OCI-LY1 (cell line): ENCODE measurements around the gene IST1.

Source experiments
- H2AFZ ChIP-seq: fragments of 200-600 bp; sonication (generic), shearing (Covaris generic); 2 replicates; pipeline ENCODE4 v1.6.0; 2014; ENCODE audit warnings: antibody characterized with exemption, mild to moderate bottlenecking, low read length
- H3F3A ChIP-seq: fragments of 200-600 bp; sonication (generic), shearing (Covaris generic); 2 replicates; pipeline ENCODE4 v1.6.0; 2014; ENCODE audit warnings: mild to moderate bottlenecking, antibody characterized with exemption, low read length, moderate library complexity; ENCODE audit not compliant: insufficient read depth
- H3K27ac ChIP-seq: fragments of 200-600 bp; sonication (generic); 2 replicates; pipeline ENCODE4 v1.5.1; 2014; ENCODE audit warnings: low read length, mixed run types, mild to moderate bottlenecking, low read depth; ENCODE audit not compliant: poor library complexity, severe bottlenecking
- H3K27me3 ChIP-seq: fragments of 200-600 bp; sonication (generic); 2 replicates; pipeline ENCODE4 v1.6.0; 2014; ENCODE audit warnings: antibody characterized with exemption, mild to moderate bottlenecking, low read length, moderate library complexity; ENCODE audit not compliant: insufficient read depth
- H3K36me3 ChIP-seq: fragments of 200-600 bp; sonication (generic); 2 replicates; pipeline ENCODE4 v1.6.1; 2014; ENCODE audit warnings: mild to moderate bottlenecking, antibody characterized with exemption, low read length, moderate library complexity, mixed read lengths; ENCODE audit not compliant: insufficient read depth
- H3K4me1 ChIP-seq: fragments of 200-600 bp; sonication (generic); 2 replicates; pipeline ENCODE4 v1.5.1; 2014; ENCODE audit warnings: mild to moderate bottlenecking, low read length, moderate library complexity; ENCODE audit not compliant: insufficient read depth, severe bottlenecking
- H3K4me2 ChIP-seq: fragments of 200-600 bp; sonication (generic), shearing (Covaris generic); 2 replicates; pipeline ENCODE4 v1.6.1; 2014; ENCODE audit warnings: low read length
- H3K4me3 ChIP-seq: fragments of 200-600 bp; sonication (generic); 2 replicates; pipeline ENCODE4 v1.5.1; 2014; ENCODE audit warnings: low read length, low read depth, mild to moderate bottlenecking, mixed read lengths; ENCODE audit not compliant: poor library complexity, severe bottlenecking
- H3K79me2 ChIP-seq: fragments of 200-600 bp; shearing (Covaris generic); 2 replicates; pipeline ENCODE4 v1.6.1; 2016; ENCODE audit warnings: mixed run types, low read length, mixed read lengths; ENCODE audit not compliant: insufficient read depth
- H3K9ac ChIP-seq: fragments of 200-600 bp; sonication (generic), shearing (Covaris generic); 2 replicates; pipeline ENCODE4 v1.6.1; 2014; ENCODE audit warnings: mild to moderate bottlenecking, low read length, mixed read lengths
- H3K9me2 ChIP-seq: fragments of 200-600 bp; sonication (generic), shearing (Covaris generic); 2 replicates; pipeline ENCODE4 v1.6.1; 2014; ENCODE audit warnings: low read depth, mild to moderate bottlenecking, low read length, mixed read lengths
- H3K9me3 ChIP-seq: fragments of 200-600 bp; shearing (Covaris generic); 2 replicates; pipeline ENCODE4 v1.6.1; 2014; ENCODE audit warnings: low read length, mixed read lengths
- H4K20me1 ChIP-seq: fragments of 200-600 bp; sonication (generic), shearing (Covaris generic); 2 replicates; pipeline ENCODE4 v1.6.0; 2016; ENCODE audit warnings: mild to moderate bottlenecking, low read length; ENCODE audit not compliant: insufficient read depth
- EZH2 ChIP-seq: fragments of 200-600 bp; sonication (generic), shearing (Covaris generic); IDR thresholded peaks from 2 replicates; pipeline ENCODE4 v1.8.0; 2017; ENCODE audit warnings: borderline replicate concordance, mixed run types, mild to moderate bottlenecking, antibody characterized with exemption, low read length, moderate library complexity, mixed read lengths
- TF ChIP-seq, protein P1 (sequence below): fragments of 200-600 bp; sonication (generic), shearing (Covaris generic); IDR thresholded peaks from 2 replicates; pipeline ENCODE4 v1.5.1; 2017; ENCODE audit warnings: mild to moderate bottlenecking, antibody characterized with exemption, low read length, moderate library complexity, mixed read lengths

IST1 gene

GRCh38 chr16:71919035-71919434 lies 23.7 kb downstream of the IST1 start:
- TF ChIP-seq, protein P1, sequence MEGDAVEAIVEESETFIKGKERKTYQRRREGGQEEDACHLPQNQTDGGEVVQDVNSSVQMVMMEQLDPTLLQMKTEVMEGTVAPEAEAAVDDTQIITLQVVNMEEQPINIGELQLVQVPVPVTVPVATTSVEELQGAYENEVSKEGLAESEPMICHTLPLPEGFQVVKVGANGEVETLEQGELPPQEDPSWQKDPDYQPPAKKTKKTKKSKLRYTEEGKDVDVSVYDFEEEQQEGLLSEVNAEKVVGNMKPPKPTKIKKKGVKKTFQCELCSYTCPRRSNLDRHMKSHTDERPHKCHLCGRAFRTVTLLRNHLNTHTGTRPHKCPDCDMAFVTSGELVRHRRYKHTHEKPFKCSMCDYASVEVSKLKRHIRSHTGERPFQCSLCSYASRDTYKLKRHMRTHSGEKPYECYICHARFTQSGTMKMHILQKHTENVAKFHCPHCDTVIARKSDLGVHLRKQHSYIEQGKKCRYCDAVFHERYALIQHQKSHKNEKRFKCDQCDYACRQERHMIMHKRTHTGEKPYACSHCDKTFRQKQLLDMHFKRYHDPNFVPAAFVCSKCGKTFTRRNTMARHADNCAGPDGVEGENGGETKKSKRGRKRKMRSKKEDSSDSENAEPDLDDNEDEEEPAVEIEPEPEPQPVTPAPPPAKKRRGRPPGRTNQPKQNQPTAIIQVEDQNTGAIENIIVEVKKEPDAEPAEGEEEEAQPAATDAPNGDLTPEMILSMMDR, result no peak
- TF ChIP-seq EZH2, result no peak
- H3K4me2 ChIP-seq, result no peak overlapping the region
- H3K4me3 ChIP-seq, result no peak overlapping the region

DNA sequence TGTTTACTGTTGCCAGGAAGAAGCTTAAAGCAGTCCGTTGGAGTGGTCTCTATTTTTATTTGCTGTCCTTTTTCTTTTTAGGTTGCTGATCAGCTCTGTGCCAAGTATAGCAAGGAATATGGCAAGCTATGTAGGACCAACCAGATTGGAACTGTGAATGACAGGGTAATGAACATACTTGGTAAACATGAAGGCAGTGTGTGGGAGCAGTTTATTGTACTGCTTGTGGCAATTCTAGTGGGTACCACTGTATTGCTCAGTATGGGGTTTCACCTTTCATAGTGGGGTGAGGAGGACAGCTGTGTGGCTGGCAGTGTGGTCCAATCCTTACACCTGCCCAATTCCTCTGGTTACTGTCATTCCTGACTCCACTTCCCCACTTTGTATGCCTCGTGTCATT lies 25.3 kb downstream of the IST1 start:
- H3K9me2 ChIP-seq, result no peaks in the 10 kb centered on the region
- no peaks in the 10 kb centered on the region for H3K27me3 ChIP-seq
- no peak overlapping the region for H3K4me3 ChIP-seq
- no peaks in the 10 kb centered on the region for H3F3A ChIP-seq
- H3K27ac ChIP-seq, result no peak overlapping the region
- H3K79me2 ChIP-seq, result peaks cover 17% of the 10 kb centered on the region
- no peak overlapping the region for H3K9ac ChIP-seq
- H3K36me3 ChIP-seq, result peaks cover 99% of the 10 kb centered on the region
- H3K9me3 ChIP-seq, result peaks cover 5% of the 10 kb centered on the region; the same call in 1 of the 2 replicates
- TF ChIP-seq, protein P1, result no peak
- no peak for TF ChIP-seq EZH2
- no peaks in the 10 kb centered on the region for H3K4me1 ChIP-seq
- H2AFZ ChIP-seq, result no peak overlapping the region
- no peak overlapping the region for H3K4me2 ChIP-seq
- H4K20me1 ChIP-seq, result no peaks in the 10 kb centered on the region

More at GRCh38 chr16:71919035-71919434, 23.7 kb downstream of the IST1 start:
- peaks cover 5% of the 10 kb centered on the region; the same call in 1 of the 2 replicates for H3K9me3 ChIP-seq
- H3K9me2 ChIP-seq, result no peaks in the 10 kb centered on the region
- H3K79me2 ChIP-seq, result peaks cover 33% of the 10 kb centered on the region
- H3K4me1 ChIP-seq, result no peaks in the 10 kb centered on the region
- no peaks in the 10 kb centered on the region for H4K20me1 ChIP-seq
- no peak overlapping the region for H3K9ac ChIP-seq
- no peaks in the 10 kb centered on the region for H3K27me3 ChIP-seq
- no peak overlapping the region for H2AFZ ChIP-seq
- no peaks in the 10 kb centered on the region for H3F3A ChIP-seq
- no peak overlapping the region for H3K27ac ChIP-seq
- peaks cover 99% of the 10 kb centered on the region for H3K36me3 ChIP-seq

DNA sequence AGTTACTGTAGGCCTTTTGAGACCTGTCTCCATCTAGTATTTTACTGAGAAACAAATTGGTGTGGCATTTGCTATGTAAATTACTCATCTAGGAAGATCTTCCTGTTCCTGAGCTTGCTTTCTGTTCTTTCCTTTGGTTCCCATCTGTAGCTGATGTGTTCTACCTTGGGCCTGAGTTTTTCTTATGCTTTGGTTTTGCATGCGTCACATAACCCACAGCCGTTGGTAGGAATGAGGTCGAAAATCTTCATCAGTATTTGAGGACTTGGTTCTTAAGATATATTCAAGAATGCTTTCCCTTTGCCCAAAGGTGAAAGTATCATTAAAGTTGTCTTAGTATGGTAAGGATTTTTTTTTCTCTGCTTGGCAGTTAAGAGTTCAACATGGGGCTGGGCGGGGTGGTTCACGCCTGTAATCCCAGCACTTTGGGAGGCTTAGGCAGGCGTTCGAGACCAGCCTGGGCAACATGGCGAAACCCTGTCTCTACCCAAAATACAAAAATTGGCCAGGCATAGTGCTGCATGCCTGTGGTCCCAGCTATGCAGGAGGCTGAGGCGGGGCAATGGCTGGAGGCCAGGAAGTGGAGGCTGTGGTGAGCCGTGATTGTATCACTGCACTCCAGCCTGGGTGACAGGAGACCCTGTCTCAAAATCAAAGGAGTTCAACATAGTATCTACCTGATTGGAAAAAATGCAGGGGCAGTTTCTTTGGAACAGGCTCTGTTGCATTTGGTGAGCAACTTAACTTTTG lies 28.8 kb downstream of the IST1 start:
- Histone ChIP-seq H4K20me1 (no peaks in the 10 kb centered on the region), H3K4me2 (no peak overlapping the region), H3F3A (no peaks in the 10 kb centered on the region)

More for the DNA sequence above, 28.8 kb downstream of the IST1 start:
- TF ChIP-seq EZH2, result no peak
- TF ChIP-seq, protein P1, result no peak
- Histone ChIP-seq H2AFZ (no peak overlapping the region), H3K4me1 (no peaks in the 10 kb centered on the region), H3K9ac (no peak overlapping the region), H3K27ac (no peak overlapping the region), H3K4me3 (no peak overlapping the region), H3K9me3 (peaks cover 5% of the 10 kb centered on the region; the same call in 1 of the 2 replicates), H3K36me3 (peaks cover 98% of the 10 kb centered on the region), H3K27me3 (no peaks in the 10 kb centered on the region), H3K79me2 (no peaks in the 10 kb centered on the region), H3K9me2 (no peaks in the 10 kb centered on the region)
